Left lung (tissue), 10 donors: ENCODE measurements around the gene TIFAB. TPM values are rescaled to one million over a fixed set of nuclear protein-coding genes. Genes with fewer than 3 reads are reported as not detected.

Experiments used
- ATAC-seq: fragments of 200-7000 bp; cut with Tn5 transposase; one replicate; pipeline ENCODE4 v1.9.1; 2020; ENCODE audit warnings: moderate library complexity
- DNase-seq, 4 donors: peaks; one replicate each; pipeline ENCODE4 v3.0.0-alpha.2; 2013 to 2020
- H3K27ac ChIP-seq, 2 donors: fragments of 200-600 bp; sonication (generic) in 1 of 2; one replicate each; pipeline versions ENCODE4 v1.5.0 to v1.8.0; 2020 to 2021
- H3K27me3 ChIP-seq, 2 donors: fragments of 200-600 bp; sonication (generic) in 1 of 2; one replicate each; pipeline versions ENCODE4 v1.5.0 to v1.8.0; 2020 to 2021
- H3K36me3 ChIP-seq, 2 donors: fragments of 200-600 bp; sonication (generic) in 1 of 2; one replicate each; pipeline versions ENCODE4 v1.5.0 to v1.8.0; 2020 to 2021
- H3K4me1 ChIP-seq, 2 donors: fragments of 200-600 bp; one replicate each; pipeline ENCODE4 v1.8.0; 2021
- H3K4me3 ChIP-seq, 2 donors: fragments of 200-600 bp; sonication (generic) in 1 of 2; one replicate each; pipeline versions ENCODE4 v1.5.0 to v1.8.0; 2020 to 2021; ENCODE audit warnings: mild to moderate bottlenecking in 1 of 2
- H3K9me3 ChIP-seq, 2 donors: fragments of 200-600 bp; sonication (generic) in 1 of 2; one replicate each; pipeline versions ENCODE4 v1.5.0 to v1.8.0; 2020 to 2021
- CTCF ChIP-seq, 2 donors: fragments of 200-600 bp; sonication (generic) in 1 of 2; IDR thresholded peaks; one replicate each; pipeline versions ENCODE4 v1.5.0 to v1.8.0; 2021; ENCODE audit warnings: antibody characterized with exemption in 2 of 2
- intact Hi-C, 2 donors: fragments of 100-400 bp; cut with DNase I; formaldehyde crosslinking; loops; one replicate each; pipeline versions ENCODE4 v1.11.2 to v1.14.2; 2022
- polyA plus RNA-seq, 6 donors: library from polyadenylated mRNA; unstranded; fragments of 120-200 nt; gene quantifications; one replicate each; pipeline ENCODE4 v1.2.1, GENCODE V29; 2013; ENCODE audit not compliant: insufficient read length in 6 of 6
- total RNA-seq, 2 donors: library from RNA; stranded (reverse); fragmentation: NEBNext Ultra II Directional; extraction: Animal tissue kit (Norgen Biotek cat#: 25700); gene quantifications; one replicate each; pipeline ENCODE4 v1.2.1, GENCODE V29; 2021
- donor health status: DM: no; HTN: yes; CAD: no.
- donor health status: DM: no; HTN: no; CAD: no.

TIFAB gene
- total and polyA plus RNA-seq, 8 donors, result 0.03 to 0.47 (median 0.36) TPM

GRCh38 chr5:135405082-135405481 is 47.1 kb downstream of the TIFAB start:
- Histone ChIP-seq H3K27ac (no peak overlapping the region), H3K9me3 (peaks cover 0 to 3% of the 10 kb centered on the region in 2 donors), H3K27me3 (no peaks in the 10 kb centered on the region), H3K4me3 (no peak overlapping the region), H3K36me3 (no peaks in the 10 kb centered on the region), H3K4me1 (peaks cover 0 to 3% of the 10 kb centered on the region in 2 donors)
- intact Hi-C loops, result no loop called here
- DNase-seq, result no peak
- TF ChIP-seq CTCF (IDR thresholded peaks at IDR 0.05), result no peak
- ATAC-seq, result no peak

- Histone ChIP-seq H3K4me3 (no peak overlapping the region), H3K36me3 (no peaks in the 10 kb centered on the region), H3K9me3 (peaks cover 0 to 3% of the 10 kb centered on the region in 2 donors), H3K27ac (no peak overlapping the region), H3K4me1 (peaks cover 7 to 23% of the 10 kb centered on the region in 2 donors), H3K27me3 (no peaks in the 10 kb centered on the region)
- DNase-seq (no peak), ATAC-seq (no peak)
- intact Hi-C loops, result no loop called here
- no peak for TF ChIP-seq CTCF (IDR thresholded peaks at IDR 0.05)
These were observed 50.1 kb downstream of the TIFAB start for GRCh38 chr5:135402031-135402430.

- H3K4me1 ChIP-seq, result peaks cover 16 to 34% of the 10 kb centered on the region in 2 donors
- peaks cover 0 to 3% of the 10 kb centered on the region in 2 donors for H3K9me3 ChIP-seq
- DNase-seq (no peak), ATAC-seq (no peak)
- H3K36me3 ChIP-seq, result no peaks in the 10 kb centered on the region
- H3K27ac ChIP-seq, result no peak overlapping the region
- H3K27me3 ChIP-seq, result no peaks in the 10 kb centered on the region
- TF ChIP-seq CTCF (IDR thresholded peaks at IDR 0.05), result no peak
- intact Hi-C loops, result no loop called here
- no peak overlapping the region for H3K4me3 ChIP-seq
These were observed 51.3 kb downstream of the TIFAB start for GRCh38 chr5:135400866-135401265.

GRCh38 chr5:135399794-135400542 is 52.2 kb downstream of the TIFAB start:
- H3K4me1 ChIP-seq, result peaks cover 16 to 43% of the 10 kb centered on the region in 2 donors
- H3K36me3 ChIP-seq, result no peaks in the 10 kb centered on the region
- intact Hi-C loops, result no loop called here
- ATAC-seq (no peak), DNase-seq (no peak)
- peak overlapping the region; percentile 90 to 92 for H3K27ac ChIP-seq
- H3K4me3 ChIP-seq, result peak overlapping the region; percentile 75 to 86
- TF ChIP-seq CTCF (IDR thresholded peaks at IDR 0.05), result no peak
- peaks cover 0 to 2% of the 10 kb centered on the region in 2 donors for H3K9me3 ChIP-seq
- H3K27me3 ChIP-seq, result no peaks in the 10 kb centered on the region

- Histone ChIP-seq H3K4me1 (peaks cover 16 to 52% of the 10 kb centered on the region in 2 donors), H3K36me3 (no peaks in the 10 kb centered on the region), H3K9me3 (no peaks in the 10 kb centered on the region), H3K27ac (peak within 1 kb of the TSS; percentile 90 to 92), H3K27me3 (no peaks in the 10 kb centered on the region), H3K4me3 (peak within 1 kb of the TSS; percentile 75 to 86)
- no peak for TF ChIP-seq CTCF (IDR thresholded peaks at IDR 0.05)
- ATAC-seq (peak; percentile 96), DNase-seq (peak; percentile 85 to 99 (median 90))
- intact Hi-C loops, result no loop called here
These were observed 53.0 kb downstream of the TIFAB start, which contains the start of gene MACROH2A1 for GRCh38 chr5:135398855-135399793. Gene MACROH2A1, minus strand, starts transcription at chr5:135399231. Its CDS starts 10,138 bp downstream, at chr5:135389093.
